ENCODE results near the gene PHC2. TPM values are rescaled to one million over a fixed set of nuclear protein-coding genes. Genes with fewer than 3 reads are reported as not detected.
A peak's percentile ranks its signal among the peaks of the same experiment; 100 is the strongest.

PHC2 gene
- total and polyA plus RNA-seq, 9 of the 15 experiments (the other 6 are each of a cell fraction or from before 2014, with no cell fraction given): 3.1 to 67.6 (median 34.6) TPM

GRCh38 chr1:33433509-33434362 is 2.8 kb upstream of the PHC2 start (continued):
- no peak for TF ChIP-seq ESRRA (IDR thresholded peaks at IDR 0.05; ENCODE audit: borderline replicate concordance, low read depth)
- no peak for TF ChIP-seq PURB (CRISPR knock-in tag; IDR thresholded peaks at IDR 0.05; ENCODE audit: low read depth)
- TF ChIP-seq HDAC8 (tag; IDR thresholded peaks at IDR 0.05): no peak
- TF ChIP-seq CREM (IDR thresholded peaks at IDR 0.05; ENCODE audit: low read depth): peak; percentile 49; the same call in 1 of the 2 replicates
- 0 out of 2 replicates have a peak, but pooled peaks have one; percentile 18 for TF ChIP-seq SOX6 (IDR thresholded peaks at IDR 0.05)
- TF ChIP-seq EGR1 (conservative IDR thresholded peaks at IDR 0.05): no peak
- no peak for TF ChIP-seq RERE (CRISPR knock-in tag; IDR thresholded peaks at IDR 0.05; ENCODE audit: borderline replicate concordance)
- TF ChIP-seq ARID2 (IDR thresholded peaks at IDR 0.05): no peak
- no peak for TF ChIP-seq ZNF184 (CRISPR knock-in tag; IDR thresholded peaks at IDR 0.05)
- no peak for TF ChIP-seq RCOR1 (IDR thresholded peaks at IDR 0.05; ENCODE audit: borderline replicate concordance in 1 of 2, low read depth in 2 of 2, low read length in 2 of 2)
- TF ChIP-seq IRF1 (CRISPR knock-in tag; IDR thresholded peaks at IDR 0.05; ENCODE audit: borderline replicate concordance): no peak
- TF ChIP-seq HEY1 (CRISPR knock-in tag; IDR thresholded peaks at IDR 0.05; ENCODE audit: borderline replicate concordance): no peak
- TF ChIP-seq RREB1 (CRISPR knock-in tag; IDR thresholded peaks at IDR 0.05): no peak
- peak; percentile 99 for TF ChIP-seq FOSL1 (tag; conservative IDR thresholded peaks at IDR 0.05)

Data from K562 (cell line).